HG03521 (cell line): Measurements from ENCODE around the gene COPA.

Source experiments
- ATAC-seq: cut with Tn5 transposase; IDR thresholded peaks from one replicate; pipeline ENCODE4 v1.9.1; 2021; ENCODE audit warnings: mild to moderate bottlenecking, moderate library complexity; ENCODE audit not compliant: unreplicated experiment

Gene COPA

DNA sequence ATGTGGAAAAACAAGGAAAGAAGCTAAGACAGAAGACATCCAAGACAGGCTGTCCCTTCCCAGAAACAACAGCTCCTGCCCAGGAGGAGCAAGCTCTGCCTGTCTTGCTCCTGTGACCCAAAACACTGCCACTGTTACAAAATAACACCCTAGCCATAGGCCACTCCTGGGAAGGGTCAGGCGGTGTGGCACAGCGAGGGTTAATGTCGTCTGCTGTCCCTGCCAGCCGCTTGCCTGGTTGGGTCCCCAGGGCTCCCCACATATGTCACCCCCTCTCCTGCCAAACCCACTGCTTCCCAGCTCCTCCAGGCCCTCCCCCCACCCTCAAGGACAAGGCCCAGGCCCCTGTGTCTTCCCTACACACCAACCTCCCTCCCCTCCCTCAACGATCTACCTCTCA is 20.0 kb upstream of the COPA start:
- ATAC-seq, result no peak

DNA sequence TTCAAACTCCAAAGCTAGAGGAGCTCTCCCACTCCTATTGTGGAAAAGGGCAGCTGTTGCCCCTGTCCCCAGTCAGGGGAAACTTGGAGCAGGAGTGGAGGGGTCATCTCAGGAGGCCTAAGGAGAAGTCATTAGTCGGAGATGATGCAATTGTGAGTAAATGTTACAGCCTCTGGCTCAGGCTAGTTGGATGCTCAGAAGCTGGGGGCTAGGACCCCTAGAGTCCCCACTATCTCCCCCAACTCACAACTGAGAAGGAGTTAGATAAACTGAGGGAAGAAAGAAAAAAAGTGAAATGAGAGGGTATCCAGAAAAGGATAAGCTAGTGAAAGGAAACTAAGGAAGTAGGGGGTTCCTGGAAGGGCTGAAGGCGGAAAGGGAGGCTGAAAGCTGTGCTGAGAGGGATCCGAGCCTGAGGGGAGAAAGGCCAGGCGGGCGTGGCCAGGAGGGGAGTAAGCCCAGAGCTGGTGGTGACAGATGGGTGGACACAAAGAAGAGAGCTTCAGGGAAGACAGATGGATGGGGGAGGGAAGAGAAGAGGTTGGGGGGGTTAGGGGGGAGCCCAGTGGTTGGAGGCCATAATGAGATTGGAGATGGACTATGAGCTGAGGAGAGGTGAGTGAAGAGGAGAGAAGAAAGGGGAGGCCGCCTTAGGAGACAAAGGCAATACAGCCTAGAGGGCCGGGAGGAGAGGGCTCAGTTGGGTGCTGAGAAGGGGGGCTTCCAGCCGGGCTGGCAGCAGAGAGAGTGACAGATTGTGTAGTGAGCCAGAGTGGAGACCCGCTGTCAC is 19.3 kb upstream of the COPA start:
- ATAC-seq, result no peak

DNA sequence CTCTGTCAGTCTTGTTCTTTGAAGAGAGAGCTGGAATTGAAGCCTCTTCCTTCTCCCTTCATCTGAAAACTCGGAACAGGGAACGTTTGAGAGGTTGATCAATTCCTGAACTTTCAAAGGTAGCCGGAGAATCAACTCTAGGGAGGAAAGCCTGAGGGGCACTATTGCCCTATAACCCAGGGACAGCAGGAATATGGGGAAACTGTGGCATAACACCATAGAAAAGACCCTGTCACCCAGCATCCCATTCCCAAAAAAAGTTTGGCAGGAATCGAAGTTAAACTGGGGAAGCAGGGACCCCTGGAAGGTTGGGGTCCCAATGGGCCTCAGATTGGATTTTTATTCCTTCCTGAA is 18.7 kb upstream of the COPA start:
- ATAC-seq, result no peak

DNA sequence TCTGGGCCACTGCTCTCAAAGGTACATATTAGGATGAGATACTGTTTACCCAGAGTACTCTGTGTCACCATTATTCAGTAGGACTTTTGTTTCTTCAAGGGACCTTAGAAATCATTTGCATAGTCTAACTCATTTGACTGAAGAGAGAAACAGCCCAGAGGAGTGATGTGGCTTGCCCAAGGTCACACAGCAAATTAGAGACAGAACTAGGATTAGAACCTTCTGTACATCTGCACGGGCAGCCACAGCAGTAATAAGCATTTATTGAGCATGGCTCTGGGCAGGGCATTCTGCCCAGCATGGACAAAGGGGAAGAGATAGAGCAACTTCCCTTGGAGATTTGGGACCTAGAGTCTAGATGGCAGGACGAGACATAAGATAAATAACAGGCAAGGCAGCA is 18.1 kb upstream of the COPA start:
- no peak for ATAC-seq

DNA sequence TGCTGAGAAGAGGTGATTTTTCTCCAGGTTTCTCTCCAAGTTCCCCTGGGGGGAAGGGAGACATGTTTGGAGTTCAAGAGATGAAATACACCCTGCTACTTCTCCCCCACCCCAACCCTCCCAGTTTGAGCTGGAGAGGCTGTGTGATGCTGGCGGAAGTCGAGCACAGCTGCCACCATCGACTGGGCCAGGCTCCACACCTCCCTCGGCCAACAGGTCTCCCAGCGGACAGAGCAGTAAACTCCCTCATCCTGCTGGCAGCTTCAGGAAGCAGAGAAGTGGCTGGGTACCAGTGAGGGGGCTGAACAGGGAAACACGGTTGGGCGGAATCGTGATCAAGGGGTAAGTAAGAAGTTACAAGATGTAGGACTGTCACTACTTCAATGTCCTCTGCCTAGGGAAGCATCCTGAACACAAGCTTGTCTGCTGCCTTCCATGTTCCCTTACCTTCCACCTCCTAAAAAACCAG is 17.2 kb upstream of the COPA start:
- ATAC-seq, result no peak

DNA sequence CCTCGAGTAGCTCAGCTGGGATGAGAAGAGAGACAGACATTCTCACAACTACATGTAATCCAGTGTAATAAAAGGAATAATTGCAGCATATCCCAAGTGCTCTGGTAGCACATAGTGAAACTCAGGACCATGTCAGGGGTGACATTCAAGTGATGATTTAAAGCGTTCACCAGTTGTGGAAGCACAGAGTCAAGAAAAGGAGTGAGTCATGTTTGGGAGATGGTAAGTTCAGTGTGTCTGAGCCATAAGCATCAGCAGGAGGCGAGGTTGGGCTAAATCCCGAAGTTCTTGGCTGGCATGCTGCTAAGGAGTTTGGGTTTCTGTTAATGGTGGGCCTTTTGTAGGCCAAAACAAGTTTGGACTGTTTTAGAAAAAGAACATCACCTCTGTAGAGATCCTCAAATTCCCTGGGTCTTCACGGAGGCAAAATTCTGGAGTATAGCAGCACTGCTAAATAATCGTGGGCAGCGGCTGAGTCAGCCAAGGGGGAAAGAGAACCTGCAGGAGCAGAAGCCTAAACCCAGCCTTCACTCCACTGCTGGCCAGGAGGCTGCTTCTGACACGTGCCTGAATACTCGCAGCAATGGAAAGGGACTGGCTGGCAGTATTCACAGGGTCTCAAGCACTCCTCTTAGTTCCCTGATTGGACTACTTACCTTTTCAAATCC is 16.6 kb upstream of the COPA start:
- no peak for ATAC-seq

DNA sequence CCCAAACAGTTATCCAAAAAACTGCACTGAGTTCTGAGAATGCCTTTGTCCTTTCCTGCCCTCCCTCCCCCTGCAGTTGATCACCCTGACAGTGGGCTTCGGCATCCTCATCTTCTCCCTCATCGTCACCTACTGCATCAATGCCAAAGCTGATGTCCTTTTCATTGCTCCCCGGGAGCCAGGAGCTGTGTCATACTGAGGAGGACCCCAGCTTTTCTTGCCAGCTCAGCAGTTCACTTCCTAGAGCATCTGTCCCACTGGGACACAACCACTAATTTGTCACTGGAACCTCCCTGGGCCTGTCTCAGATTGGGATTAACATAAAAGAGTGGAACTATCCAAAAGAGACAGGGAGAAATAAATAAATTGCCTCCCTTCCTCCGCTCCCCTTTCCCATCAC is 15.0 kb upstream of the COPA start:
- no peak for ATAC-seq

DNA sequence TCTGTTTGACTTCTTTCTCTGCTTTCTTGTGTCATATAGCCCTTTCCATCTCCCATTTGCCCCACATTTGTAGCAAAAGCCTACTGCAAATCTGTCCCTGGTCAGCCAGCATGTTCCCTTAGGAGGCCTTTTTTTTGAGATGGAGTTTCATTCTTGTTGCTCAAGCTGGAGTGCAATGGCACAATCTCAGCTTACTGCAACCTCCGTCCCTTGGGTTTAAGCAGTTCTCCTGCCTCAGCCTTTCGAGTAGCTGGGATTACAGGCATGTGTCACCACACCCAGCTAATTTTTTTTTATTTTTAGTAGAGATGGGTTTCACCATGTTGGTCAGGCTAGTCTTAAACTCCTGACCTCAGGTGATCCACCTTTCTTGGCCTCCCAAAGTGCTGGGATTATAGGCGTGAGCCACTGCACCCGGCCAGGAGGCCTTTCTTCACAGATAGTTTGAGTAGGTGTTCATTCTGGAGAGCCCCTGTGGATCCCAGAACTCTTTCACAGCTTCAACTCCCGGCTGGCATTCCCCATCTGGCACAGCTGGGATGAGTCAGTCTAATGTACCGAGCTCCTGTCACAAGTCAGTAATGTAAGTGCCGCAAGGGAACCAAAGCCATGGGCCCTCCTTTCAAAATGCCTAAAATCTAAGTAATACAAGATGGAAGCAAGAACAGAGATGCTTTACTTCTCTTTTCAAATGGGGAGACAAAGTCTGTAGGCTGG is 14.4 kb upstream of the COPA start:
- ATAC-seq, result no peak

DNA sequence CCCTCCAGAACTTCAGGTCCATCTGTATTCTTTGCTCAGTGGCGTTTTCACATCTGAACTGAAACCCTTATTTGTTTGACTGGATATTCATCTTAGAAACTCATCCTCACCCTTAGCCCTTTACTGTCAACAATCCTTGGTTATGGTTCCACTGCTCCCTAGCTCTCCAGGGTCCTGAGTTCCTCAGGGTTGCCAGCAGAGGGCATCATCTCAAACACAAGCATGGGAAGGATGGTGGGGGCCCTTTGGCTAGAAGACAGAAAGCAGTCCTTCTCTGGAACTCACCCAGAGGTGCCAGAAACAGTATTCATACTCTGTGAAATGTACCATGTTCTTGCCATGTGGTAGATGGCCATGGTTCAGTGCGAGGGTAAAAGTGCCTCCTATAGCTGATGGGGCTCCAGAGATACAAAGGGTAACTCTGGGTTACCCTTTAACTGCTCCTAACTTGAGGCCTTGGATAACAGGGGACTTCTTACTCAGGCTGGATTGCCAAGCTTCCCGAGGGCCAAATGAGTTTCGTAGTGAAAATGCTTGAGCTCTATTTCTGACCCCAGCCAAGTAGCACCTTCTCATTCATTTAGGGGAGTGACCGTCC is 11.4 kb upstream of the COPA start:
- no peak for ATAC-seq

DNA sequence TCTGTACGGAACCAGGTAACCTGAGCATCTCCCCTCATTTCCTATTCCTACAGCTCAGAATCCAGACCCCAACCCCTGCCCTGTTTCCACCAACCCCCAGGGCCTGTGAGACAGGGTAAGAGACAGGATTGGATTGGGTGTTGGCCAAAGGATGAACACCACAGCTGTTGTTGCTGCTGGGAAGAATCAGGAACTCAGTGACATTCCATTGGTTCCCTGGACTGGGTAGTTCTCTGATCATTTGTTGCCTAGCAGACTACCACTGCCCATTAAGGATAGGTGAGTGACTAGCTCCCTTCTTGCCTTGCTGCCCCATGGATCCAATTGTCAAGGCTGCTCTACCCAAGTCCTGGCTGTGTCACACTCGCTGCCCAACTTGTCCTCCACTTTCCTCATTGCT is 10.2 kb upstream of the COPA start:
- no peak for ATAC-seq

DNA sequence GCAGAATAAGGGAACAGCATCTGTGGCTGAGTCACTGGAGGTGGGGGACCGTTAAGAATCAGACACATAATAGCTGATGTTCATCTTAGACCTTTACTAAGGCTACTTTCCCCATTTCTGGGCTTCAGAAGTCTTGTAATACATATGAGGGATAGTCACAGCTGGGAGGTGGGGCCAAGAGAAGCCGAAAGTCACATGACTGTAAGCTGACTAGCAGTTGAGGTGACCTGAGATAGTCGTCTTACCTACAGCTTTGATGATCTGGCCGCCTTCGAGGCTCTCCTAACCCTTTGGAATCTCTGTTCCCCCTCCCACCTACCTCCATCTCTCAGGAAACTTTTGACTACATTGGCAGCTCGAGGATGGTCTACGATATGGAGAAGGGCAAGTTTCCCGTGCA is 9.5 kb upstream of the COPA start:
- no peak for ATAC-seq

DNA sequence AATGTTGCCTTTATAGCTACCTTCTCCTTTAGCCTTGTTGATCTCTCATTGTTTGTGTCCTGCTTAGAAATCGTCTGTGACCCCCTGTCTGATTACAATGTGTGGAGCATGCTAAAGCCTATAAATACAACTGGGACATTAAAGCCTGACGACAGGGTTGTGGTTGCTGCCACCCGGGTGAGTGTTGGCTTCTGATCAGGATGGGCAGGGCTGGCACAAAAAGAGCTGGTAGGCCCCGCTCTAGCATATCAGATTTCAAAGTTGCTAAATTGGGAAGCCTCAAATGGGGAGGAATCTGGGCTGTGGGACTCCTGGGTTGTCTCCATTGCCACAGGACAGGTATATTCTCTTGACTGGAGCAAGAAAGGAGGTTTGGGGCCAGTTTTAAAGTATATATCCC is 8.6 kb upstream of the COPA start:
- ATAC-seq, result no peak

DNA sequence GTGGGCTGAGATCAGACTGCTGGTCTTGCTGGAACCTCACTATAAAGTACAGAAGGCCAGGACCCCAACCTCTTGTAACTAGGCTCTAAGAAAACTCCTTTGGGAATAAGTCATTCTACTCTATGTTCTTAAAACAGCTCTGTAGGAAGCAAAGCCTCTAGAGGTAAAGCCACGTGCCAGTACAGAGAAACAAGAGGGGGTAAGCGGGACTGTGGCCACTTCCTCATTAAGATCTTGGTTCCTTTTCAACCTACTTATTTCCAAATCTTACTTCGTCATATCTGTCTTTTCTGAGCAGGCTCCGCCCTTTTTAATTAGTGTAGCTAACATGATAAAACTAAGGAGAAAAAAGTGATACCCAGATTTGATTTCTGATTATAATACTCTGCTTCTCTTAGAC is 3.9 kb upstream of the COPA start:
- no peak for ATAC-seq

DNA sequence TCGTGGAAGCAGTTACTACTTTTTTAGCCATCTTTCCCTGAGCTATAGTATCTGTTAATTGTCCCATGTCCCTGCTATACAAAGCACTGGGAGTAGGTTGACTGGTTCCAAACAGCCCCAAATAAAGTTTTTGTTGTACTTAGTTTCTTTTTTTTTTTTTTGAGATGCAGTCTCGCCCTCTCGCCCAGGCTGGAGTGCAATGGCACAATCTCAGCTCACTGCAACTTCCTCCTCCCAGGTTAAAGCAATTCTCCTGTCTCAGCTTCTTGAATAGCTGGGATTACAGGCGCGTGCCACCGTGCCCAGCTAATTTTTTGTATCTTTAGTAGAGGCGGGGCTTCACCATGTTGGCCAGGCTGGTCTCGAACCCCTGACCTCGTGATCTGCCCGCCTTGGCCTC is 3.4 kb upstream of the COPA start:
- no peak for ATAC-seq

DNA sequence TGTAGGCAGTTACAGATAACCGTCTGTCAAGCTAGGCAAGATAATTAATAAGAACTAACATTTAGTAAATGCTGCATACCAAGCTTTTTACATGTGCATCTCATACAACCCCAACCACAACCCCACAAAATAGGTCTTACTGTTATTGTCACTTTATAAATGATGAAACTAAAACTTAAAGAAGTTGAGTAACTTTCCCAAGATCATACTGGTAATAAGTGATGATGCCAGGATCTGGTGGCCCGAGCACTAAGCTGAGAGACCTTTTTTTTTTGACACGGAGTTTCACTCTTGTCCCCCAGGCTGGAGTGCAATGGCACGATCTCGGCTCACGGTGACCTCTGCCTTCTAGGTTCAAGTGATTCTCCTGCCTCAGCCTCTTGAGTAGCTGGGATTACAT is 1.9 kb upstream of the COPA start:
- no peak for ATAC-seq

DNA sequence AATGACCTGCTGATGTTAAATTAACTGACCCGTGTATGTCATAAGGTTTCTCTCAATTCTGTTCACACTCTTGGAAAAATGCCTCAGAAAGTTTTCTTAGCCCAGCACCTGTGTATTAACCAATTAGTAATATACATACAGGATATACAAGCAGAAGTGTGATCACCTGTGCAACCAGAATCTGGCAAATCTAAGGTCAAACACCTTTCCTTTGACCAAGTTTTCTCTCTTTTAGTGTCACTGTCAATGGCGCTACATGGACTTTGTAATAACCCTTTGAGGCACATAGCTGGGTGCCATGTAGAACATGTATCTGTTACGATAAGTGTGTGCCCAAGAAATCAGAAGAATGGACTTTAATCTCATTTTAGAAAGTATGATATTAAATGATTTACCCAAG is 1.2 kb upstream of the COPA start:
- ATAC-seq, result no peak

DNA sequence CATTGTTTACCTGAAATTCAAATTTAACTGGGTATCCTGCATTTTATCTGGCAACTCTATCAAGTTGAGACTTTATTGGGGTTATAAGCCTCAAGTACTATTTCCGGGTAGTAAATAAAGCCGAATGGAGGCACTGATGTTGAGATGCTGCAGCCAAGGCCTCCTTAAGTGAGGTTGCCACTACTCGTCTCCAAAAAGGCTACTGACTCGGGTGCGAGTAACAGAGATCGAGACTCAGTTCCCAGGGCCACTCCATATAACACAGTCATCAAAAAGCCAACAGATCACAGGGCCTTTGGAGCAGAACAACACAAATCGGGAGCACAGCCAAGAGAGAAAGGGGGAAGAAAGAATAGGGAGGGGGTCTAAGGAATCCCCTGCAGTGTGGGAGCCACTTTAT is 524 bp downstream of the COPA start:
- no peak for ATAC-seq

DNA sequence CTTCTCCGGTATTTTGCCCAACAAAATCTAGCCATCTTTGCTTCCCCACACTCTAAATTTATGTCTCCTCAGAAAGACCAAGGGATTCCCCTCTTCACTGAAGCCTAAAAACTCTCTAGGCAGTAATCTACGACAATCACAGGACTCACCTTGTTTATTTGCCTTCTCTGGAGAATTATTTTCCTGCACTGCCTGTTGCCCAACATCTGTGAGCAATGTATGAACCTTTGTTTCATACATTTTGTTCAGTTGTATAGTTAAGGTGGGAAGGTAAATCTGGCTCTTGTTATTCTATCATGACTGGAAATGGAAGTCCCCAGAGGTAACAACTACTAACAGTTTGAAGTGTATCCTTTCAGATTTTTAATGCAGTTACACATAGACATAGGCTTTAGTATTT is 2.2 kb downstream of the COPA start:
- no peak for ATAC-seq

DNA sequence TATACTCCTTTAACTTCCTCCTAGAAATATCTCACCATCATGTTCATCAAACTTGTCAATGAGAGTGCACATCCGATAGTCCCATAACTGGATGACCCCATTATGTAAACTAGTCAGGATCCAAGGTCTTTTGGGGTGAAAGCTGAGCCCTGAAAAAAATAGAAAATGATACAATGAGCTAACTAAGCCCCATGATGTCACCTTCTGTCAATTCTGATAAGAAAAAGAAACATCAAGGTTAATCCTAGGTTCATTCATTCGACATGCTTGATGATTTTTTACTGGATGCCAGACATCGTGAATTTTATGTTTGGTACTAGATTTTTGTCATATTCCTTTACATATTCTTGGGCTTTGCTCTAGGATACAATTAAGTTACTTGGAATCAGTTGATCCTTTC is 2.9 kb downstream of the COPA start:
- ATAC-seq, result no peak

DNA sequence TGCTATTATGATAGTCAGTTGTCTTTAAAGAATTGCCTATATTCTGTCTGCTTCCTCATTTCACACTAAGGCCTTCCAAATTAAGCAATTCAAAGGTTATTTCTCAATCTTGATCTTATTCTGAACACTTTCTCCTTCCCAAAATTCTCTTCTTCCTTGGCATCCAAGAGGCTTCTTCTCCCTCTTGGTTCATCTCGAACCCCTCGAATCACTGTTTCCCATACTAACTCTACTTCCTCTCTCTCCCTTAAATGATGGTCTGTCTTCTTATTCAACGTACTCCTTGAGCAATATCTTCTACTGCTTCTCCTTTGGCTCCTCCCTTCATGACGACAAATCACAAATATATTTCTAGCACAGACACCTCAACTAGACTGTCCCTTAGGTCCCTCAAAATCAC is 4.5 kb downstream of the COPA start:
- ATAC-seq, result no peak

DNA sequence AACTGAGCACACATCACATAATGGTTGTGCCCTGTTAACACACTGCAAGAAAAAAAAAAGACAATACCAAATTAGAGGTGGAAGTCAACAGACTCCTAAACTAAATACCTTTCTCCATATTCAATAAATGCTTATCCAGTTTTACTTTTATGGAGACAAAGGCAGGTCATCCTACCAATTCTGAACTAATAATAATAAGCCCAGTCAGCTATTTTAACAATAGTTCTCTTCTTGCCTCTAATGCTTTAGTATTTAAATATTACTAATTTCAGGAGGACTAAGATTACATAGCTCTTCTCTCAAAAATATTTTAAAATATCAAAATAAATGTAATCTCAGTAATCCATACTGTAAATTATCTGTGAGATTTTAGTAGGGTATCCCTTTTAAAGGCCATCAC is 10.5 kb downstream of the COPA start:
- ATAC-seq, result no peak

DNA sequence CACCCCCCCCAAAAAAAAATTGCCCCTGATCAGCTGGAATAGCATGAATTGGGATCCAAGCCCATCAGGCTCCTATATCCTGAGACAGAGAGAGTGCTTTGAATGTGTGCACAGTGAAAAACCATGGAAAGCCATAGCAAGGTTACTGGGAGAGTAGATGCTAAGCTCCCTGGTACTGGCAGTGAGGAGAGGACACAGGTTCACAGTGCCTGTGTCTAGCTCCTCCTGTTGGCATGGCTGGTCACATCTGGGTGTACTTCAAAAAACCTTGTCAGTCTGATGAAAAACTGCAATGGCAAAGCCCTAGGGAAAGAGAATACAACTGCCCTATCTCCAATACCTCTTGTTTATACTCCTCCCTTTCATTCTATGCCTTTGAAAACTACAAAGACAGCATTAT is 12.9 kb downstream of the COPA start:
- no peak for ATAC-seq
